BE2C (cell line): ENCODE results near the gene SLC25A22.

Experiments used
- DNase-seq: peaks from one replicate; pipeline ENCODE4 v3.0.0-alpha.2; 2020
- H3K27me3 ChIP-seq: fragments of 250-450 bp; sonication (Bioruptor Pico); 2 replicates; pipeline ENCODE4 v1.5.1; 2020; ENCODE audit warnings: mild to moderate bottlenecking
- H3K36me3 ChIP-seq: fragments of 250-450 bp; sonication (Bioruptor Pico); 2 replicates; pipeline ENCODE4 v1.5.1; 2020; ENCODE audit warnings: mild to moderate bottlenecking
- H3K4me1 ChIP-seq: fragments of 250-450 bp; sonication (Bioruptor Pico); 2 replicates; pipeline ENCODE4 v1.5.1; 2020
- H3K4me3 ChIP-seq: 2 replicates; pipeline ENCODE4 v1.5.1; 2011; ENCODE audit warnings: low read depth, low read length
- H3K9me3 ChIP-seq: fragments of 250-450 bp; sonication (Bioruptor Pico); 2 replicates; pipeline ENCODE4 v1.5.1; 2020
- TF ChIP-seq, protein P1 (sequence below): IDR thresholded peaks from 2 replicates; pipeline ENCODE4 v1.5.1; 2012; ENCODE audit warnings: mild to moderate bottlenecking, low read depth, low read length

The SLC25A22 gene

GRCh38 chr11:843818-844692, 46.0 kb upstream of the SLC25A22 start:
- Histone ChIP-seq H3K36me3 (peaks cover 9% of the 10 kb centered on the region), H3K27me3 (no peaks in the 10 kb centered on the region), H3K4me3 (peak overlapping the region; percentile 77), H3K4me1 (peaks cover 8% of the 10 kb centered on the region), H3K9me3 (no peaks in the 10 kb centered on the region)
- no peak for DNase-seq
- TF ChIP-seq, protein P1, sequence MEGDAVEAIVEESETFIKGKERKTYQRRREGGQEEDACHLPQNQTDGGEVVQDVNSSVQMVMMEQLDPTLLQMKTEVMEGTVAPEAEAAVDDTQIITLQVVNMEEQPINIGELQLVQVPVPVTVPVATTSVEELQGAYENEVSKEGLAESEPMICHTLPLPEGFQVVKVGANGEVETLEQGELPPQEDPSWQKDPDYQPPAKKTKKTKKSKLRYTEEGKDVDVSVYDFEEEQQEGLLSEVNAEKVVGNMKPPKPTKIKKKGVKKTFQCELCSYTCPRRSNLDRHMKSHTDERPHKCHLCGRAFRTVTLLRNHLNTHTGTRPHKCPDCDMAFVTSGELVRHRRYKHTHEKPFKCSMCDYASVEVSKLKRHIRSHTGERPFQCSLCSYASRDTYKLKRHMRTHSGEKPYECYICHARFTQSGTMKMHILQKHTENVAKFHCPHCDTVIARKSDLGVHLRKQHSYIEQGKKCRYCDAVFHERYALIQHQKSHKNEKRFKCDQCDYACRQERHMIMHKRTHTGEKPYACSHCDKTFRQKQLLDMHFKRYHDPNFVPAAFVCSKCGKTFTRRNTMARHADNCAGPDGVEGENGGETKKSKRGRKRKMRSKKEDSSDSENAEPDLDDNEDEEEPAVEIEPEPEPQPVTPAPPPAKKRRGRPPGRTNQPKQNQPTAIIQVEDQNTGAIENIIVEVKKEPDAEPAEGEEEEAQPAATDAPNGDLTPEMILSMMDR = no peak

DNA sequence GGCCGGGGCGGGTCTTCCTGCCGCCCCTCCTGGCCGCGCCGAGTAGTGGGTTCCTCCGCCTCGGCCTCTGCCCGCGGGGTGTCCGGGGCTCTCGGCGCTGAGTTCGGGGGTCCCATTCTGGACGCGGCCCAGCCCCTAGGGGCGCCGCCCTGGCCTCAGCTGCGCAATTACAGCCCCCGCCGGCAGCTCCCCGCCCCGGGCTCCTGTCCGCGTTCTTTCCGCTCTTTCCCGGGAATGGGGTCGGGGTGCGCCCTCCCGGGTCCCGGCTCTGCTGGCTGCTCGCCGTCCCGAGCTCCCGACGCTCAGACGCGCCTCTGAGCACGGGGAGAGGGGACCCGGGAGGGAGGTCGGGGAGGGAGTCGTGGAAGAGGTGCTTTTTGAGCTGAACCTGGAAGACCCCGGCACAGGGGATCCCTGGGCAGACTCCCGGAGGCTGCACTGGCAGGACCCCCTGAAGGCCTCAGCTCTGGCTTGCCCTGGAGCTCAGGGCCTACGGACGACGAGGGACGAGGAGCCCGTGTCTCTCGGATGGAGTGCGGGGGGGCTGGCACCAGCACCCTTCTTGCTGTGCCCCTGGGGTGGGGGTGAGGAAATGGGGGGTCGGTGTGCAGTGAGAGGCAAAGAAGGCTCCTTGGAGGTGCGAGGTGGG, 45.1 kb upstream of the SLC25A22 start:
- no peak for DNase-seq
- H3K4me1 ChIP-seq = peaks cover 3% of the 10 kb centered on the region

DNA sequence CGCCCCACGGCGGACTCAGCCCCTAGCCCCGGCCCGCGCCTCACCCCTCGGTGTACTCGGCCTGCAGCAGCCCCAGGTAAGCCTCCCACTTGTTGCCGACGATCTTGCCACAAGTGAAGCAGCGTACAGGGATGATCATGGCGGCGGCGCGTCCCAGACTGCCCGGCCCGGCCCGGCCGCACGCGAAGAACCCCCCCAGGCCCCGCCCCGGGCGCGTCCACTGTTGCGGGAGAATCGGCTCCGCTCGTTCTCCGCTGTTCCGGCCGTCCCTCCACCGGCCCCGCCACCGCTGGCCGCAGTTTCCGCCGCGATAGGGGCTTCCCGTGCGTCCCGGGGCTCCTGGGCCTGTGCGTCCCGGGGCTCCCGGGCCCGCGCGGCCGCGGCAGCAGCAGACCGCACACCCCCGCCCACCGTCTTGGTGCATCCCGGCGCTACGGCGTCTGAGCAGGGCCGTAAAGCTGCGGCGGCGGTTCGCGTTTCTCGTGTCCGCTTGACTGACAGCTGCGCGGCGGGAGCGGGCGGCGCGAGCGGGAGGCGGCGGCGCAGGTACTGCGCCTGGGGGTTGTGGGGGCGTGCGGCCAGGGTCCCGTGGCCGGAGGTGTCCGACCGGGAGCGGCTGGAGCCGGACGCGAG, 44.4 kb upstream of the SLC25A22 start, which contains the start of the genes POLR2L and TSPAN4:
Gene POLR2L (minus strand): TSS at position 160 of the 633 bp plus-strand sequence. CDS start 21 bp downstream, at position 139.
Gene TSPAN4 (plus strand): TSS at position 483 of the 633 bp plus-strand sequence. CDS start 7,453 bp downstream, outside the sequence.
- no peaks in the 10 kb centered on the region for H3K9me3 ChIP-seq
- peaks cover 3% of the 10 kb centered on the region for H3K4me1 ChIP-seq
- H3K4me3 ChIP-seq = peak within 1 kb of the TSS; percentile 77
- no peaks in the 10 kb centered on the region for H3K27me3 ChIP-seq
- H3K36me3 ChIP-seq = peaks cover 16% of the 10 kb centered on the region
- TF ChIP-seq, protein P1 = no peak
- DNase-seq = peak; percentile 84

More for the DNA sequence above, 45.1 kb upstream of the SLC25A22 start:
- H3K4me3 ChIP-seq = peak overlapping the region; percentile 77
- H3K36me3 ChIP-seq = peaks cover 16% of the 10 kb centered on the region
- H3K27me3 ChIP-seq = no peaks in the 10 kb centered on the region
- TF ChIP-seq, protein P1 = no peak
- no peaks in the 10 kb centered on the region for H3K9me3 ChIP-seq

DNA sequence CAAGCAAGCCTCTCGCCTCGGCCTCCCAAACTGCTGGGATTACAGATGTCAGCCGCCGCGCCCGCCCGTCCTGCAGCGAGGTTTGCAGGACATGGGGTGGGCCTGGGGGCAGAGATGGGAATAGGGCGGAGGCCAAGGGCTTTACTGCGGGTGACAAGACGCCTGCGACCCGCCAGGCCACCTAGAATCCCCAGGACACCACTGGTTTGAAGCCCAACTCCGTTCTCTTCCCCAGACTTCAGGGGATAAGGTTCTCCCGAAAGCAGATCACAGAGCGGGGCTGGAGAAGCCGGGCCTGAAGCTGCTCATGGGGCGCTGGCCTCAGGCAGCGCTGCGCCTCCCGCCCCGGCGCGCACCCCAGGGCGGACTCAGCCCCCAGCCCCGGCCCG, 43.9 kb upstream of the SLC25A22 start:
- TF ChIP-seq, protein P1 = no peak
- H3K4me3 ChIP-seq = peak overlapping the region; percentile 77
- no peaks in the 10 kb centered on the region for H3K9me3 ChIP-seq
- peaks cover 3% of the 10 kb centered on the region for H3K4me1 ChIP-seq
- DNase-seq = no peak
- no peaks in the 10 kb centered on the region for H3K27me3 ChIP-seq
- peaks cover 16% of the 10 kb centered on the region for H3K36me3 ChIP-seq

DNA sequence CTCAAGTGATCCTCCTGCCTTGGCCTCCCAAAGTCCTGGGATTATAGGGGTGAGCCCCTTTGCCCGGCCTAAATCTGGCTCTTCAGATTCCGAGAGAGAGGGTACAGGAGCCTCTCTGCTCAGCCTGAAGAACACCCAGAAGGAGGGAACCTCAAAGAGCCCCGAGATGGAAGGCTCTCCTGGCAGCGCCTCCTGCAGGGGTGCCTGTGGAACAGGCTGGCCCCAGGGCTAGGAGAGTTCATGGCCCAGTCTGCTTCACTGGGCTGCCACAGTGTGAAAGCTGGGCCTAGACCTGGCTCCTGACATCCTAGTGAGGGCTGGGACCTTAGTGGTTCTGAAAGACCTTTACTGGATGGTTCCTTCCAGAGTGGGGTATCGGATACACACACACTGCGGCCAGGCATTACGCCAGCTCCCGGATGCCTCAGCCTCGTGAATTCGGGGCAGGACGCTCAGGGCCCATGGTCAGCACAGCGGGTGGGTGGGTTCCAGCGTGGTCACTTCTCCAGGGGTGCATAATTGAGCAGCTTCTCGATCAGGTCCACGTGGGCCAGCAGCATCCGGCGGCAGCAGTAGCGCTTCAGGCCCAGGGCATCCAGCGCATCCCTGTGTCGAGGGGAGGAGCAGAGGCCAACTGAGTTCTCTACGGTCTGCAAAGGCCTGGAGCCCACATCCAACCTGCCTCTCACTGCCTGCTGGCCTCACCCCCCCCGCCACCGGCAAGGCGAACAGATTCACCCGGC, 42.0 kb upstream of the SLC25A22 start:
- Histone ChIP-seq H3K36me3 (peaks cover 16% of the 10 kb centered on the region), H3K27me3 (no peaks in the 10 kb centered on the region), H3K4me1 (peaks cover 1% of the 10 kb centered on the region), H3K9me3 (no peaks in the 10 kb centered on the region), H3K4me3 (no peak overlapping the region)
- DNase-seq = no peak
- TF ChIP-seq, protein P1 = peak; percentile 27; the same call in 1 of the 2 replicates
